Erythroblast (primary cell): ENCODE measurements around the gene SLC22A23.

Experiments
- DNase-seq, 2 experiments: peaks; one replicate each; lab custom pipeline; 2025; lab: John Stamatoyannopoulos, UW
- GATA1 ChIP-seq: IDR thresholded peaks from 2 replicates; pipeline ENCODE4 v1.6.1; 2011; ENCODE audit warnings: low read depth, mild to moderate bottlenecking, control low read depth, low read length, moderate library complexity
- POLR2A ChIP-seq: IDR thresholded peaks from 2 replicates; pipeline ENCODE4 v1.6.1; 2011; ENCODE audit warnings: mild to moderate bottlenecking, low read length

SLC22A23 gene

GRCh38 chr6:3370361-3371221, 86.3 kb downstream of the SLC22A23 start:
- TF ChIP-seq POLR2A (no peak), GATA1 (no peak)
- DNase-seq, result peak; percentile 25 to 42

GRCh38 chr6:3369985-3370360, 86.9 kb downstream of the SLC22A23 start:
- no peak for TF ChIP-seq GATA1
- no peak for TF ChIP-seq POLR2A
- no peak for DNase-seq

- no peak for TF ChIP-seq GATA1
- DNase-seq, result no peak
These were observed 88.2 kb downstream of the SLC22A23 start for GRCh38 chr6:3368685-3369084.

GRCh38 chr6:3367630-3368029, 89.2 kb downstream of the SLC22A23 start:
- TF ChIP-seq GATA1, result no peak
- no peak for TF ChIP-seq POLR2A
- DNase-seq, result no peak

GRCh38 chr6:3366596-3367413, 90.0 kb downstream of the SLC22A23 start:
- no peak for DNase-seq
- no peak for TF ChIP-seq POLR2A
- no peak for TF ChIP-seq GATA1

- no peak for TF ChIP-seq POLR2A
- no peak for TF ChIP-seq GATA1
- DNase-seq, result peak in 1 of 2 experiments; percentile 46
These were observed 92.5 kb downstream of the SLC22A23 start for GRCh38 chr6:3364391-3364790.

- DNase-seq, result peak; percentile 31 to 53
- TF ChIP-seq GATA1 (no peak), POLR2A (no peak)
These were observed 93.4 kb downstream of the SLC22A23 start for GRCh38 chr6:3363296-3364025.

- DNase-seq, result no peak
- TF ChIP-seq GATA1, result no peak
- TF ChIP-seq POLR2A, result no peak
These were observed 95.4 kb downstream of the SLC22A23 start for GRCh38 chr6:3361312-3362037.

- DNase-seq, result no peak
These were observed 96.2 kb downstream of the SLC22A23 start for GRCh38 chr6:3360727-3361045.

GRCh38 chr6:3359973-3360726, 96.7 kb downstream of the SLC22A23 start:
- peak in 1 of 2 experiments; percentile 29 for DNase-seq
- no peak for TF ChIP-seq POLR2A
- TF ChIP-seq GATA1, result no peak

More at GRCh38 chr6:3360727-3361045, 96.2 kb downstream of the SLC22A23 start:
- TF ChIP-seq POLR2A, result no peak
- no peak for TF ChIP-seq GATA1

GRCh38 chr6:3359101-3359752, 97.6 kb downstream of the SLC22A23 start:
- no peak for DNase-seq
- TF ChIP-seq POLR2A, result no peak
- no peak for TF ChIP-seq GATA1
